Stimulated activated CD8-positive, alpha-beta memory T cell treated with anti-CD3 and anti-CD28 coated beads, Interleukin-7, amount 100 ng/mL, for 48 hours (primary cell): ENCODE data around the gene CCDC134.
A peak's percentile ranks its signal among the peaks of the same experiment; 100 is the strongest.

Experiments
- DNase-seq, 2 donors: peaks; one replicate each; pipeline ENCODE4 v3.0.0-alpha.2; 2020; ENCODE audit warnings: low read depth in 1 of 2; ENCODE audit errors: extremely low read depth in 1 of 2

CCDC134 gene

DNA sequence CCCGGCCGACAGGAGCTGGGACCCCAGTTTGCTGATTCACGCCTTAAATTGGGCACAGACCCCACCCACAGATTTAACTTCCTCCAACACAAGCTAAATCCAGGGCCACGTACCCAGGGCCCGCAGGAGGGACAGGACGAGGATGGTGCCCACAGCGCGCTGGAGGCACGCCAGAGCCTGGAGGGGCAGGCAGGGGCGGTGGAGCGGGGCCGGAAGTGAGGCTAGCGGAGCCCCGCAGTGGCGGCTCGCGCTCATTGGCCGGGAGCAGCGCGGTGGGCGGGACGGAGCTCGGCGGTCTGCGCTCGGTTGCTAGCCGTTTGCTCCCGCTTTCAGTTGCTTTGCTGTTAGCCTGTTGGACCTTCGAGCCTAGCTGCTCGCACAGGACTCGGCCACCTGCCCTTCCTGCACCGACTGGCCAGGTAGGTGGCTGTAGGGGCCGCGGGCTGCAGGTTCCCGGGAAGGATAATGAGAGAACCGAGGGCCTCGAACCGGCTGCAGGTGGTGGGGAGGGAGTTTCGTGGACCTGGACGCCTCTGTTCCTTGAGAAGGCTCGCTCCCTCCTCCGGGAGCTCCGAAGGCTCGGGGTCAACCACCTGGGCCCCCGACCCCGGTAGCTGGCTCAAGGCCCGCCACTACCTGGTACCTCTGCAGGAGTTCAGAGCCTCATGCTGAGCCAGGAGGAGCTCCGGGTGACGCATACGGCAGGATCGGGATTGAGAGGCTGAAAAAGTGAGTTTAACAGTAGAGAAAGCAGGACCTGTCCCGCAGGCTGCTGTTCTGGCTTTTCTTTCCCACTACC lies at the start of gene CCDC134:
Gene CCDC134 (plus strand): TSS at position 332 of the 799 bp plus-strand sequence. CDS start 8,212 bp downstream, outside the sequence.
- DNase-seq: peak; percentile 85 to 88

DNA sequence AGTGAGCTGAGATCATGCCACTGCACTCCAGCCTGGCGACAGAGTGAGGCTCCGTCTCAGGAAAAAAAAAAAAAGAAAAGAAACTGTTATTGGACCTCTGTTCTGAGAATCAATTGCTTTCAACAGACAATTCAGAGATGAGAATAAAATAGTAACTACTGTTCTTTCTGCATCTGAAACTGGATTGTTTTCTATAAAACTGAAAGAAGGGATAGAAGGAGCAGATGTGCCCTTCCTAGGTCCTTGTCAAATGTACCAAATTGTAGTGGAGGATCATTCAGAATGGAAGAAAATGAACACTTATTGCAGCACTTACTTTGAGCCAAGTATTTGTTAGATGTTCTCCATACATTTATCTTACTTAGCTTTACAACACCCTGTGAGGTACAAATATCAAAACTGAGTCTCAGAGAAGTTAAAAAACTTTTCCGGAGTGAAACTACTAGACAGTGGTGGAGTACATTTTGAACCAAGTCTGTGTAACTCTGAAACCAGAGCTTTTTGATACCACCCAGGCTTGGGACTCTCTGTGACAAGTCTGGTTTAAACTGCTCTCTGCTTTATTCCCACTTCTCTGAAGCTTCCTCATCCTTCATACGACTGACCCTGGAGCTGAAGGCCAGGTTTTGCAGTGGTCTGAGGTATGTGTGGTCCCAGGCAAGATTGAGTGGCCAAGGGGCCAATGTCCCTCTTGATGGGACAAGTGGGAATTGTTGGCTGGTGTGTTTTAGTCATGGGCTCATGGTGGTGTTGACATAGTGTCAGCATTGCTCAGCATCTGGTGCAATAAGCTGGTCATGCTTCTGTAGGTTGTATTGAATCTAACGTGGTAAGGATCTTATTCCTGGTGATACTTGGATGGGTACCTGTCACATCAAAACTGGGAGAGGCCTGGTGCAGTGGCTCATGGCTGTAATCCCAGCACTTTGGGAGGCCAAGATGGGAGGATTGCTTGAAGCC lies 48.2 kb upstream of the CCDC134 start:
- no peak for DNase-seq

DNA sequence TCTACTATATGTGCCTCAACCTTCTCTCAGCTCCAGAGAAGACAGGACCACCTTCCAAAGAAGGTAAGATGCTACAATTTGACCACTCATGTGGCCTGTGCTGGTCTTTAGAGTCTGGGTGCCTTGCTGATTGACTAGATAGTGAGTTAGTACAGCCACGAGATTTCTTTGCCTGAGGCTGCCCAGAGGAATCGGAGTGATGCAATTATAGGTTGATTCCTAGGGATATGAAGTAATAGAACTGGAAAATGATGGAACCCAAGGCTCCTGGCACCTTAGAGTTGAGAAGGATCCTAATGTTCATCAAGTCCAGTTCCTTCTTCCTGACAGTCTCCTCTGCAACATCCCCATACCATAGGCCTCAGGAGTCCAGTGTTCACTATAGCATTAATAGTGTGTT lies 46.5 kb upstream of the CCDC134 start:
- DNase-seq: no peak

DNA sequence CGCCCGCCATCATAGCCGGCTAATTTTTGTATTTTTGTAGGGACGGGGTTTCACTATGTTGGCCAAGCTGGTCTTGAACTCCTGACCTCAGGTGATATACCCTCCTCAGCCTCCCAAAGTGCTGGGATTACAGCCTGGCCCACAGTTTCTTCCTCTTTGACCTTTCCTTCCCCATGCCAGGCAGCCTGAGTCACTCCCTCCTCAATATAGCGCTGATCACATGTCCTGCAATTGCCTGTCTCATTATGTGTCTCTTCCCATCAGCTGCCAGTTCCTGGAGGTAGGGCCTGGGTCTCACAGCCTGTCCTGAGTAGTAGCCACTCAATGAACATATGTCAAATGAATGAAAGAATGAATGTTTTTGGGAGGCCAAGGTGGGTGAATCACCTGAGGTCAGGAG lies 43.0 kb upstream of the CCDC134 start:
- DNase-seq: no peak

DNA sequence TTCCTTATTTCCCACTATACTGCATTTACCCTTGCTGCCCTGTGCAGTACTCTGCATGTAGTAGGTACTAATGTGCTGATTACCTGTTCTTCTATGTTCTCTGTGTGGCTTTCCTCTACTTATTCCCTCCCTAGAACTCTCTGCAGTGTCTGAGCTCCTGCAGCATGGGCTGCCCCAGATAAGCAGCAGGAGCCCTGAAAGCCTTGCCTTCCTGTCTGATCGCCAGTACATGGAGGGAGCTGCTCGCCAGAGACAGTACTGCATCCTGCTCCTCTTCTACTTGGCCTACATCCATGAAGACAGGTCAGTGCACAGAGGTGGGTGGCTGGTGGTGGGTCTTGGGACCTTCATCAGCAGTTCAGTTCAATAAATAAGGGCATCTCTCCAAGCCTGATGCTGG lies 42.2 kb upstream of the CCDC134 start:
- no peak for DNase-seq

DNA sequence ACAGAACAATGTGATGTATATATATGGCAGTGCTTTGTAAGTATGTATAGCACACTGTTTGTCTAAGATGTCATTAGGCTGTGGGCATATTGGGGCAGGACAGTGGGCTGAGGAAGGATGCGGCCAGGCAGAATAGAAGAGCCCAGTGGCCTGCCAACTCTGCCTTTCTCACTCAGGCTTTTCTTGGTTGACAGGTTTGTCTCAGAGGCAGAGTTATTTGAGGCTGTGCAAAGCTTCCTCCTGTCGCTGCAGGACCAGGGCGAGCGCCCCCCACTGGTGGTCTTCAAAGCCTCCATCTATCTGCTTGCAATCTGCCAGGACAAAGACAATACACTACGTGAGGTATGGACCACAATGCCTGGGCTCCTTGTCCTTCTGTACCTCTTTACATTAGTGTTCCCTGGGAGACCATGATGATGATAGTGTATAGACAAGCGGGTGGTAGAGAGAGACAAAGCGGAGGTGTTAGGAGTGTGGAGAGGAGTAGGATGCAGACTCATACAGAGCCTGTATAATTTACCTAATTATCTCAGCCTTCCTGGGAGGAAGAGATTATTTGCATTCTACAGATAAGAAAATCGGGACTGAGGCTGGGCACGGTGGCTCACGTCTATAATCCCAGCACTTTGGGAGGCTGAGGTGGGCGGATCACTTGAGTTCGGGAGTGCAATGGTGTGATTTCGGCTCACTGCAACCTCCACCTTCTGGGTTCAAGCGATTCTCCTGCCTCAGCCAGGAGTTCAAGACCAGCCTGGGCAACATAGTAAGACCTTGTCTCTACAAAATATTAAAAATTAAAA lies 37.3 kb upstream of the CCDC134 start:
- no peak for DNase-seq

DNA sequence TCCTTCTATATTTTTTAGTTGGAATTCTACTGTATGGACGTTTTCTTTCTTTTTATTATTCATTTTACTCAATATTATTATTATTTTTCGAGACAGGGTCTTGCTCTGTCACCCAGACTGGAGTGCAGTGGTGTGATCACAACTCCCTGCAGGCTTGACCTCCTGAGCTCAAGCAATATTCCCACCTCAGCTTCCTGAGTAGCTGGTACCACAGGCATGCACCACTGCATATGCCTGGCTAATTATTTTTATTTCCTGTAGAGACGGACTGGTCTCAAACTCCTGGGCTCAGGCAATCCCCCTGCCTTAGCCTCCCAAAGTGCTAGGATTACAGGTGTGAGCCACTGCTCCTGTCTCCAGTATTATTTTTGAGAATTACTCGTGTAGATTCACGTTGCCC lies 34.0 kb upstream of the CCDC134 start:
- DNase-seq: no peak

DNA sequence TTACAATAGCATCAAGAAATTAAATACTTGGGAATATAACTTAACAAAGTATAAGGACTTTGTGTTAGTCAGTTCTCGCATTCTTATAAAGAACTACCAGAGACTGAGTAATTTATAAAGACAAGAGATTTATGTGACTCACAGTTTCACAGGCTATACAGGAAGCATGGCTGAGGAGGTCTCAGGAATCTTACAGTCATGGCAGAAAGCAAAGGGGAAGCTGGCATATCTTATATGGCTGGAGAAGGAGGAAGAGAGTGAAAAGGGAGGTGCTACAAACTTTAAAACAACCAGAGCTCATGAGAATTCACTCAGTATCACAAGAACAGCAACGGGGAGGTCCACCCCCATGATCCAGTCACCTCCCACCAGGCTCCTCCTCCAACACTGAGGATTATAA lies 32.0 kb upstream of the CCDC134 start:
- DNase-seq: no peak

DNA sequence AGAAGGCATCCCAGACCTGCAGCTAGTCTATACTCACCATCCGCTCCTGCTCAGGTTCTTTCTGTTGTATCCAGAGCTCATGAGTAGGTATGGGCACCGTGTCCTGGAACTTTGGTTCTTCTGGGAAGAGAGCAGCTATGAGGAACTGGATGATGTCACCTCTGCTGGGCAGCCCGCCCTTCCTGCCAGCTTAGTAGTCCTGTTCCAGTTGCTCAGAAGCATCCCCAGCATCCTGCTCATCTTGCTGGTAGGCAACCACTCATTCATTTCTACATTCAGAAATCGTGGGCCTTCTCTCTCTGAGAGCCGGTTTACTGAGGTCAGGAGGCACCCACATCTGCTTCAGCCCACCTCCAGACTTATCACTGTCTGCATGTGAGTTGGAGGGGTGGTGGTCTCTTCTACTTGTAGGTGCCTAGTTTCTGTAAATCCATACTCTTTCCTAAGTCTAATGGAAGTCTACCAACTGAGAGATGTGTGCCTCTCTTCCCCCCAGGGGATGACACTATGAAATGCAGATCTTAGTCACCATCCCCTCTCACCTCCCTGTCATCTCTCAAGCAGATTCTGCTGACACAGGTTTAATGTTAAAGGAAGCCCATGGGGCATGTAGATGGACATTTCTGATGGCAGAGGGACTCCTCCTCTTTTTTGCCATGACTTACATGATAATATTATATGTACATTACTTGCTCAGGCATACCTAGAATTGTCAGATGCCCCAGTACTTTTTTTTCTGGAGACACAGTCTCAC lies 29.6 kb upstream of the CCDC134 start:
- DNase-seq: no peak

DNA sequence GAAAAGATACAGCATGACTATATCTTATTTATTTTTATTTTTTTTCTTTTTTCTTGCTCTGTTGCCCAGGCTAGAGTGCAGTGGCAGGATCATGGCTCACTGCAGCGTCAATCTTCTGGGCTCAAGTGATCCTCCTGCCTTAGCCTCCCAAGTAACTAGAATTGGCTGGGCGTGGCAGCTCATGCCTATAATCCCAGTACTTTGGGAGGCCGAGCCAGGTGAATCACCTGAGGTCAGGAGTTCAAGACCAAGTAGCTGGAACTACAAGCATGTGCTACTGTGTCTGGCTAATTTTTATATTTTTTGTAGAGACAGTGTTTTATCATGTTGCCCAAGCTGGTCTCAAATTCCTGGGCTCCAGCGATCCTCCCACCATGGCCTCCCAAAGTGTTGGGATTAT lies 28.3 kb upstream of the CCDC134 start:
- DNase-seq: no peak

DNA sequence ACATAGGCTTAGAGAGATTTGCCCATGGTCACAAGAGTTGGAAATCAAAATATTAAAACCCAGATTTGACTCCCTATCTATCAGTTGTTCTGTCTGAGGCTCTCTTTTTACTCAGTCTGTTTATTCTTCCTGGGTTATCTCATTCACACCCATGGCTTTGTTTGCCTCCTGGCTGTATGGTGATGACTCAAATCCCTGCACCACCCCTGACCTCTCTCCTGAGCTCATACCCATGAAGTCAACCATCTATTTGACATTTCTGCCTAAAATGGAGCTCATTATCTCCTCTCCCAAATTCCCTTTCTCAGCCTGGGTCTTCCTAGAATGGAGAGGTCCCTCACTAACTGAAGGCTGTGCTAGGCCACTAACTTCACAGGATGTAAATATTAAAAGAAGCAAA lies 27.8 kb upstream of the CCDC134 start:
- DNase-seq: no peak

DNA sequence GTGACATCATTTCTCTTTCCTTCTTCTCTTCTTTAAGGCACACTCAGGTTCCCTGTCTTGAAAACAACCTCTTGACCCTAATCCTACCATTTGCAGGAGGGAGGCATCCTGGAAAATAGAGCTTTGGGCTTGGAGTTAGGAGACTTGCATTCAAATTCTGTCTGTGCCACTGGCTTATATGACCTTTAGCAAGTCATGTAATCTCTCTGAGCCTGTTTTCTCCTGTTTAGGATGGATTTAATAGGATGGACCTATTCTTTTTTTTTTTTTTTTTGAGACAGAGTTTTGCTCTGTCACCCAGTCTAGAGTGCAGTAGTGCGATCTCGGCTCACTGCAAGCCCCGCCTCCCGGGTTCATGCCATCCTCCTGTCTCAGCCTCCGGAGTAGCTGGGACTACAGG lies 25.1 kb upstream of the CCDC134 start:
- no peak for DNase-seq

DNA sequence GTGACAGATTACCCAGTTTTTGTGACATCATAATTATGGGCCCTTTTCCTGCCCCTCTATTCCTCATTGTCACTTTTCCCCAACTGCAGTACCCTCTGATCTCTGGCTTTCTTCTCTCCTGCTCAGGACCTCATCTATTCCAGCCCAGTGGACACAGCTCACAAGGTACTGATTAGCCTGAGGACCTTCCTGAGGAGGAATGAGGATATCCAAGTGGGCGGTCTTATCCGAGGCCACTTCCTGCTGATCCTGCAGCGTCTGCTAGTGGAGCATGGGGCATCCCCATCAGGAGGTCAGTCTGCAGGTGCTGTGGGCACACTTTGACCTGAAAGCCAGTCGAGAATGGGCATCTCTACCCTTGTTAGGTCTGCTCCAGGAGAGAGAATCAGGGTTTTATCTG lies 24.5 kb upstream of the CCDC134 start:
- DNase-seq: no peak

DNA sequence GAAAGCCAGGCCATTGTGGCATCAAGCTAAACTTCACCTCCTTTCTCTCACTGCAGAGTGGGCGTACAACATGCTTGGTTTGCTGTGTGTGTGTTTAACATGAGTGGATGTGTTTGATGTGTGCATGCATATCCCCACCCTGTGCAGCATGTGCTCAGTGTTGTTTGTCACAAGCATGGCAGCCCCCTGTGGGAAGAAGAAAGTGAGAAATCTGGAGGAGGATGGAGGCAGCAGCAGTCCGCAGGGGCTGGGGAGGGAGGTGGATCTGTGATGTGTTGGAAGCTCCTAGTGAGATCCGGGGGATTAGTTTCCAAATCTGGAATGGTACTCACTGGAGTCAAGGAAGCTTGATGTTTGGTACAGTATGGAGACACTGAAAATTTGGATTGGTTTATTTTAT lies 24.1 kb upstream of the CCDC134 start:
- DNase-seq: no peak

DNA sequence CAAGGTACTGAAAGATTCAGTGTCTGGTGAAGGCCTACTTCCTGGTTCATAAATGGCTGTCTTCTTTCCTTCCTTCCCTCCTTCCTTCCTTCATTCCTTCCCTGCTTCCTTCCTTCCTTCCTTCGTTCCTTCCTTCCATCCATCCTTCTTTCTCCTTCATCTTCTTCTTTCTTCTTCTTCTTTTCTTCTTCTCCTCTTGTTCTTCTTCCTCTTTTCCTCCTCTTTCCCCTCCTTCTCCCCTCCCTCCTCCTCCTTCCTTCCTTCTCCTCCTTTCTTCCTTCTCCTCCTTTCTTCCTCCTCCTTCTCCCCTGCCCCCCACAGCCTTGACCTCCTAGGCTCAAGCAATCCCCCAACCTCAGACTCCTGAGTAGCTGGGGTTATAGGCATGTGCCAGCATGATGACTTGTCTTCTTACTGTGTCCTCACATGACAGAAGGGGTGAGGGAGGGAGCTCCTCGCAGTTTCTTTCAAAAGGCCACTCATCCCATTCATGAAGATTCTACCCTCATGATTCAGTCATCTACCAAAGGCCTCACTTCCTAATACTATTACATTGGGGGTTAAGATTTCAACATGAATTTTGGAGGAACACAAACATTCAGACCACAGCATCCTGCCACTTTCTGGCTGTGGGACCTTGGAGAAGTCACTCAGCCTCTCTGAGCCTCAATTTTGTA lies 22.6 kb upstream of the CCDC134 start:
- no peak for DNase-seq

DNA sequence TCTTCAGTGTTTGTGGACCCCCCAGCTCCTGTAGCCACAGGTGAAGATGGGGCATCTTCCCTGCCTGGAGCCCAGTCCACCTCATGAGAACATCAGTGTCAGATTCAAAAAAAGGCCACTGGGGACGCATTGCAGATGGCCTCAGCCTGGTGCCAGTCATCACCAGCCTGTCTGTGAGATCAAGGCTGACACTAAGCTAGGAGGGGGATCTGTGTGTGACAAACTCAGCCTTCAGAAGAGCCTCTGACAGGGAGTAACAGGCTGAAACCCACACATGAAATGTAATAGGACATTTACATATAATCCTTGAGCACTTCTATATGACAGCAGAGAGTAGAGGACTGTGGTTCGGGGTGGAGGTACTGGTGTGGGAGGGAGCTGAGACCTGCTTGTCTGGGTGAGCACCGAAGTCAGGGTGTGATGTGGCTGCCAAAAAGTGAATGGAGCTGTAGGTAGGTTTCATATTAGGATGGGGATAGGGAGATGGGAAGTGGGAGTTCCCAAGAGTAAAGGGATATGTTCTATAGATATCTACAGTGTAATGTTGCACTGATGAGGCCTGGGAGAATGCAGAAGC lies 20.5 kb upstream of the CCDC134 start:
- no peak for DNase-seq

DNA sequence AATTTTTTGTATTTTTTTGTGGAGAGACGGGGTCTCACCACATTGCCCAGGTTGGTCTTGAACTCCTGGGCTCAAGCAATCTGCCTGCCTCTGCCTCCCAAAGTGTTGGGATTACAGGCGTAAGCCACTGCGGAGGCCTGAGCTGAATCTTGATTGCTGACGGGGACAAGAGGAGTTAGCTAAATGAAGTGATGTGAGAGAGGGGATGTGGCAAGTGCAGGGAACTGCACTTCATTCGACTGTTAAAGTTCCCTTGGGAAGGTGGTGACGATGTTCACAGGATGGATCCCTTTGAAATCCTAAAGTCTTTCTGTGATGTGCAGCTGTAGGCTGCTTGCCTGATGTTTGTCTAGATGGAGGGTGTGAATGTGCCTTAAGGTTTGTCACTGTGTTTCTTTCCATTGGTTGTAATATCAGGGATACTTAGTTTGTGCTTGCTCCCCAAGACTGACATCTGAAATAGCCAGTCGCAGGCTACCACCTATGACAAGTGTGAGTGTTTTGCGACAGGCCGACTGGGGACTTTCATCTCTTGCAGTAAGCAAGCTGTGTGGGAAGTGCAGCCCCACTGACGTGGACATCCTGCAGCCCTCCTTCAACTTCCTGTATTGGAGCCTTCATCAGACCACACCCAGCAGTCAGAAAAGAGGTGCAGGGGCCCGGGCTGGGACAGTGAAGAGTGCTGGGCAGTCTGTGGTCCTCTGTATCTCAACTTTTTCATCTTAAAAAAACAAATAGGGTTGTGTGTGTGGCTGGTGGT lies 19.6 kb upstream of the CCDC134 start:
- peak; percentile 69 to 94 for DNase-seq

DNA sequence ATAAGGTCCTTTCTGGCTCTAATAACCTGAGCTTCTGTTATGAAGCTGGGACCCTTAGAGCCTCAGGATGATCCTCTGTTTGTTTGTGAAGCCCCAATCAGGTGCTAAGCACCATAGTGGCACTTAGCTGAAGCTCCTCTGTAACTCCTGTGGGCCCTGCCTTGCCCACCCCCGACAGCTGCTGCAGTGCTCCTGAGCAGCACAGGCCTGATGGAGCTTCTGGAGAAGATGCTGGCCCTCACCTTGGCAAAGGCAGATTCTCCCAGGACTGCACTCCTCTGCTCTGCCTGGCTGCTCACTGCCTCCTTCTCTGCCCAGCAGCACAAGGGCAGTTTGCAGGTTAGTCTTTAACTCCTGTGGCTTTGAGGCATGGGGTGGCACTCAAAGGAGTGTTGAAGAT lies 19.0 kb upstream of the CCDC134 start:
- no peak for DNase-seq

DNA sequence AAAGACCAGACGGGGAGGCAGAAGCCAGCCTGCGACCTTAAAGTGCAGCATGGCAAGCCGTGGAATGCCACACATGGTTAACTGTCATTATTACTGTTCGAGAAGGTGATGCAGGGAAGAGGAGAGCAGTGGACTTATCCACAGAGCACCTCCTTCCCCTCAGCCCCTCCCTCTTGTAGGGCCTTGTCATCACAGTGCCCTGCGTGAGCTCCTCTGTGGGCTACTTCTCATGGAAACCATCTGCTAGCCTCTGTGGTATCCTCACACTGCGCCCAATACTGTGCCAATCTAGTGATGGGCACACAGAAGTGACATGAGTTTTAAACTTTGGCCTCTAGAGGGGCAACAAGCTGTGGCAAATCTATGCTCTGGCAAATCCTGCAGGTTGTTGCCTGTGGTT lies 18.2 kb upstream of the CCDC134 start:
- DNase-seq: no peak
